HCT116 (cell line): ENCODE measurements around the gene PALMD. TPM values are rescaled to one million over a fixed set of nuclear protein-coding genes. Genes with fewer than 3 reads are reported as not detected.

ENCODE experiments used
- ATAC-seq: fragments of 200-7000 bp; cut with Tn5 transposase; 2 replicates; pipeline ENCODE4 v1.9.1; 2020; ENCODE audit warnings: mild to moderate bottlenecking, moderate library complexity
- BruUV-seq: library from RNA; stranded (reverse); fragments of 400-500 nt; replicated peaks from 2 replicates; lab custom pipeline; 2021; lab: Mats Ljungman, UMichigan
- CTCF ChIA-PET: fragments of 300-600 bp; sonication (Branson Sonifier 250); formaldehyde crosslinking; loops from one replicate; lab custom pipeline; 2021; ENCODE audit warnings: antibody characterized with exemption; lab: Charles Lee
- POLR2A ChIA-PET: fragments of 300-600, 350-600 bp; sonication (Branson Sonifier 250); formaldehyde crosslinking; loops from one replicate; lab custom pipeline; 2021; ENCODE audit warnings: antibody characterized with exemption; lab: Charles Lee
- RAD21 ChIA-PET, 2 experiments: fragments of 300-600 bp; sonication (Branson Sonifier 250); formaldehyde crosslinking; loops; one replicate each; lab custom pipeline; 2023; ENCODE audit warnings: low total read pairs in 2 of 2; ENCODE audit not compliant: uncharacterized antibody in 2 of 2, unreplicated experiment in 2 of 2, low non-redundant PET in 1 of 2; lab: Charles Lee
- DNase-seq: peaks from one replicate; pipeline ENCODE4 v3.0.0-alpha.2; 2010; ENCODE audit warnings: low read depth, low spot score
- H2AFZ ChIP-seq: fragments of 200-600 bp; shearing (Covaris generic), sonication (generic); 2 replicates; pipeline ENCODE4 v1.6.1; 2017; ENCODE audit warnings: low read depth, mixed run types, mixed read lengths, antibody characterized with exemption, low read length; ENCODE audit not compliant: poor library complexity, severe bottlenecking
- H3K27ac ChIP-seq: 2 replicates; pipeline ENCODE4 v1.5.1; 2012; ENCODE audit warnings: low read depth, low read length
- H3K27me3 ChIP-seq: fragments of 200-600 bp; sonication (generic); 2 replicates; pipeline ENCODE4 v1.6.1; 2016; ENCODE audit warnings: mixed run types, low read length, mixed read lengths; ENCODE audit not compliant: insufficient read depth
- H3K36me3 ChIP-seq, 2 experiments: fragments of 200-500 bp in 1 of 2; fragments of 200-600 bp in 1 of 2; sonication (Bioruptor generic) in 1 of 2; sonication (generic) in 1 of 2; 2 replicates each; pipeline versions ENCODE4 v1.5.1 to v1.6.1; 2014 to 2016; ENCODE audit warnings: low read length in 2 of 2, inconsistent platforms in 1 of 2, mixed read lengths in 1 of 2, mixed run types in 1 of 2; ENCODE audit not compliant: insufficient read depth in 2 of 2, control insufficient read depth in 1 of 2
- H3K4me1 ChIP-seq, 2 experiments: fragments of 200-600 bp in 1 of 2; sonication (generic) in 1 of 2; 2 replicates each; pipeline versions ENCODE4 v1.5.1 to v1.6.1; 2012 to 2017; ENCODE audit warnings: low read length in 2 of 2, inconsistent platforms in 1 of 2, mild to moderate bottlenecking in 1 of 2, mixed read lengths in 1 of 2, mixed run types in 1 of 2, moderate library complexity in 1 of 2; ENCODE audit not compliant: insufficient read depth in 2 of 2, control insufficient read depth in 1 of 2
- H3K4me2 ChIP-seq: fragments of 200-600 bp; sonication (generic); 2 replicates; pipeline ENCODE4 v1.6.1; 2017; ENCODE audit warnings: mixed run types, low read length, mixed read lengths
- H3K4me3 ChIP-seq, 2 experiments: fragments of 200-600 bp in 1 of 2; sonication (generic) in 1 of 2; replicated peaks in 1 of 2; 2 replicates each; pipeline ENCODE4 v1.5.1; 2011 to 2016; ENCODE audit warnings: low read length in 2 of 2, control low read depth in 1 of 2, low read depth in 1 of 2, mild to moderate bottlenecking in 1 of 2, mixed read lengths in 1 of 2, mixed run types in 1 of 2
- H3K79me2 ChIP-seq: fragments of 200-600 bp; sonication (generic); 2 replicates; pipeline ENCODE4 v1.6.1; 2017; ENCODE audit warnings: mild to moderate bottlenecking, mixed run types, low read length, moderate library complexity, mixed read lengths; ENCODE audit not compliant: insufficient read depth
- H3K9ac ChIP-seq: fragments of 200-600 bp; sonication (generic); 2 replicates; pipeline ENCODE4 v1.6.1; 2016; ENCODE audit warnings: low read length, mixed read lengths
- H3K9me2 ChIP-seq: fragments of 200-600 bp; sonication (generic), shearing (Covaris generic); 2 replicates; pipeline ENCODE4 v1.6.1; 2017; ENCODE audit warnings: mixed run types, mild to moderate bottlenecking, moderate library complexity; ENCODE audit not compliant: insufficient read depth
- H3K9me3 ChIP-seq, 2 experiments: fragments of 200-500 bp in 1 of 2; fragments of 200-600 bp in 1 of 2; sonication (Bioruptor generic) in 1 of 2; sonication (generic) in 1 of 2; 2 replicates each; pipeline ENCODE4 v1.6.1; 2014 to 2017; ENCODE audit warnings: low read length in 2 of 2, mixed read lengths in 2 of 2, inconsistent platforms in 1 of 2, low read depth in 1 of 2, mild to moderate bottlenecking in 1 of 2, mixed run types in 1 of 2, moderate library complexity in 1 of 2; ENCODE audit not compliant: control insufficient read depth in 1 of 2, insufficient read depth in 1 of 2
- H4K20me1 ChIP-seq: fragments of 200-600 bp; sonication (generic), shearing (Covaris generic); 2 replicates; pipeline ENCODE4 v1.6.1; 2017; ENCODE audit warnings: mixed run types, mild to moderate bottlenecking, moderate library complexity; ENCODE audit not compliant: insufficient read depth
- CBX3 ChIP-seq: IDR thresholded peaks from 2 replicates; pipeline ENCODE4 v1.6.1; 2012; ENCODE audit warnings: low read depth
- CTCF ChIP-seq, 3 experiments: fragments of 200-600 bp in 1 of 3; sonication (generic) in 1 of 3; IDR thresholded peaks in 2 of 3; conservative IDR thresholded peaks in 1 of 3; 2 replicates each; pipeline ENCODE4 v1.5.1; 2012 to 2017; ENCODE audit warnings: low read depth in 2 of 3, low read length in 2 of 3, antibody characterized with exemption in 1 of 3, borderline replicate concordance in 1 of 3, control low read depth in 1 of 3, mild to moderate bottlenecking in 1 of 3, mixed read lengths in 1 of 3, mixed run types in 1 of 3, moderate library complexity in 1 of 3; ENCODE audit not compliant: insufficient read depth in 1 of 3
- EGR1 ChIP-seq: IDR thresholded peaks from 2 replicates; pipeline ENCODE4 v1.6.1; 2012; ENCODE audit warnings: low read depth
- ELF1 ChIP-seq: IDR thresholded peaks from 2 replicates; pipeline ENCODE4 v1.6.1; 2012; ENCODE audit warnings: low read depth, borderline replicate concordance
- EZH2phosphoT487 ChIP-seq: fragments of 200-600 bp; IDR thresholded peaks from 2 replicates; pipeline ENCODE4 v1.6.1; 2018; ENCODE audit warnings: antibody characterized with exemption, borderline replicate concordance
- JUND ChIP-seq: IDR thresholded peaks from 2 replicates; pipeline ENCODE4 v1.6.1; 2012
- MAX ChIP-seq: IDR thresholded peaks from 2 replicates; pipeline ENCODE4 v1.6.1; 2012
- POLR2A ChIP-seq: IDR thresholded peaks from 2 replicates; pipeline ENCODE4 v1.7.0; 2011; ENCODE audit warnings: borderline replicate concordance; ENCODE audit not compliant: insufficient read depth, insufficient read length; ENCODE audit errors: extremely low read depth
- RAD21 ChIP-seq: IDR thresholded peaks from 2 replicates; pipeline ENCODE4 v1.6.1; 2012; ENCODE audit warnings: low read depth, mild to moderate bottlenecking
- SIN3A ChIP-seq: IDR thresholded peaks from 2 replicates; pipeline ENCODE4 v1.6.1; 2012; ENCODE audit warnings: low read depth
- SRF ChIP-seq: IDR thresholded peaks from 2 replicates; pipeline ENCODE4 v1.6.1; 2012; ENCODE audit warnings: low read depth
- YY1 ChIP-seq: IDR thresholded peaks from 2 replicates; pipeline ENCODE4 v1.6.1; 2011; ENCODE audit warnings: low read length, low read depth, moderate library complexity, mild to moderate bottlenecking; ENCODE audit not compliant: insufficient replicate concordance; ENCODE audit errors: extremely low read depth
- ZBTB33 ChIP-seq: IDR thresholded peaks from 2 replicates; pipeline ENCODE4 v1.6.1; 2011; ENCODE audit warnings: mild to moderate bottlenecking, low read length, moderate library complexity; ENCODE audit not compliant: insufficient replicate concordance; ENCODE audit errors: extremely low read depth
- ZNF274 ChIP-seq: fragments of 200-500 bp; sonication (Bioruptor generic); IDR thresholded peaks from 2 replicates; pipeline ENCODE4 v1.6.1; 2014; ENCODE audit warnings: mild to moderate bottlenecking, low read depth, low read length, inconsistent platforms
- intact Hi-C: fragments of 100-400 bp; cut with micrococcal nuclease; formaldehyde crosslinking; loops from 2 replicates; pipeline ENCODE4 v1.10.0; 2022
- total RNA-seq: library from RNA; stranded (reverse); gene quantifications from one replicate; pipeline ENCODE4 v1.2.1, GENCODE V29; 2021; ENCODE audit not compliant: unreplicated experiment
- TF ChIP-seq, protein P1 (sequence below): IDR thresholded peaks from 2 replicates; pipeline ENCODE4 v1.6.1; 2012

Gene PALMD
- total RNA-seq, 1 experiment from 2014 or later, result 0.12 TPM

- no peak for TF ChIP-seq CTCF (IDR thresholded peaks at IDR 0.05 in 2 of 3, conservative IDR thresholded peaks at IDR 0.05 in 1 of 3; ENCODE audit: borderline replicate concordance in 1 of 3, insufficient read depth in 1 of 3, low read depth in 2 of 3, low read length in 2 of 3)
- TF ChIP-seq JUND, result no peak
- TF ChIP-seq MAX, result no peak
- no peak for TF ChIP-seq YY1
- TF ChIP-seq ELF1, result no peak
Measured at GRCh38 chr1:99658031-99658290, 12.0 kb downstream of the PALMD start (continued).

- Histone ChIP-seq H2AFZ (no peak overlapping the region), H3K27ac (no peak overlapping the region), H3K9ac (no peak overlapping the region), H3K79me2 (no peaks in the 10 kb centered on the region), H3K9me2 (no peaks in the 10 kb centered on the region), H4K20me1 (no peaks in the 10 kb centered on the region), H3K27me3 (no peaks in the 10 kb centered on the region), H3K4me3 (no peak overlapping the region), H3K36me3 (no peaks in the 10 kb centered on the region), H3K9me3 (no peaks in the 10 kb centered on the region), H3K4me1 (no peaks in the 10 kb centered on the region), H3K4me2 (no peak overlapping the region)
- no peak for DNase-seq
- TF ChIP-seq POLR2A (no peak), CBX3 (no peak), ELF1 (no peak), ZBTB33 (no peak), YY1 (no peak), SIN3A (no peak), EZH2phosphoT487 (no peak), RAD21 (no peak), EGR1 (no peak), ZNF274 (no peak), SRF (no peak)
- TF ChIP-seq, protein P1, sequence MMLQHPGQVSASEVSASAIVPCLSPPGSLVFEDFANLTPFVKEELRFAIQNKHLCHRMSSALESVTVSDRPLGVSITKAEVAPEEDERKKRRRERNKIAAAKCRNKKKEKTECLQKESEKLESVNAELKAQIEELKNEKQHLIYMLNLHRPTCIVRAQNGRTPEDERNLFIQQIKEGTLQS, result no peak
- RAD21 ChIA-PET, result no interaction called here
- POLR2A ChIA-PET, result no interaction called here
- intact Hi-C loops, result no loop called here
- no peak for ATAC-seq
- no TSS peak for BruUV-seq
- CTCF ChIA-PET, result interaction anchor here (1.2 kb wide), 1 partner anchor 26 kb away, joined by 4 read pairs; no protein-coding TSS in a partner anchor
Measured at GRCh38 chr1:99659755-99660210, 13.9 kb downstream of the PALMD start.
